GM13977 (cell line): ENCODE results near the gene MLLT11.

ENCODE experiments used
- DNase-seq: peaks from one replicate; pipeline ENCODE4 v3.0.0; 2012; ENCODE audit warnings: low spot score
- in situ Hi-C: fragments of 300-500 bp; cut with MboI; formaldehyde crosslinking; loops from one replicate; pipeline ENCODE4 v1.12.0; 2022; ENCODE audit warnings: low sequenced_read_pairs, low pct_unique_long_range_greater_than_20kb, mixed read lengths, inconsistent platforms; ENCODE audit not compliant: unreplicated experiment
- TF ChIP-seq, protein P1 (sequence below): IDR thresholded peaks from 2 replicates; pipeline ENCODE4 v1.5.1; 2012; ENCODE audit warnings: mild to moderate bottlenecking, control low read depth; ENCODE audit not compliant: insufficient read depth; ENCODE audit errors: extremely low read depth, missing control alignments

MLLT11 gene

DNA sequence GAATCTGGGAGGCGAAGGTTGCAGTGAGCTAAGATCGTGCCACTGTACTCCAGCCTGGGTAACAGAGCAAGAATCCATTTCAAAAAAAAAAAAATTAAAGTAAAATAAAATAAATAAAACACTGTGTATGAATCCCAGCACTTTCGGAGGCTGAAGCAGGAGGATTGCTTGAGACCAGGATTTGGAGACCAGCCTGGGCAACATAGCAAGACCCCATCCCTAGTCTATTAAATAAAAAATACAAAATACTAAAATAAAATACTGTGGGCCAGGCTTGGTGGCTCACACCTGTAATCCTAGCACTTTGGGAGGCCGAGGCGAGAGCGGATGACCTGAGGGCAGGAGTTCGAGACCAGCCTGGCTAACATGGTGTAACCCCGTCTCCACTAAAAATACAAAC, 28.0 kb upstream of the MLLT11 start:
- TF ChIP-seq, protein P1, sequence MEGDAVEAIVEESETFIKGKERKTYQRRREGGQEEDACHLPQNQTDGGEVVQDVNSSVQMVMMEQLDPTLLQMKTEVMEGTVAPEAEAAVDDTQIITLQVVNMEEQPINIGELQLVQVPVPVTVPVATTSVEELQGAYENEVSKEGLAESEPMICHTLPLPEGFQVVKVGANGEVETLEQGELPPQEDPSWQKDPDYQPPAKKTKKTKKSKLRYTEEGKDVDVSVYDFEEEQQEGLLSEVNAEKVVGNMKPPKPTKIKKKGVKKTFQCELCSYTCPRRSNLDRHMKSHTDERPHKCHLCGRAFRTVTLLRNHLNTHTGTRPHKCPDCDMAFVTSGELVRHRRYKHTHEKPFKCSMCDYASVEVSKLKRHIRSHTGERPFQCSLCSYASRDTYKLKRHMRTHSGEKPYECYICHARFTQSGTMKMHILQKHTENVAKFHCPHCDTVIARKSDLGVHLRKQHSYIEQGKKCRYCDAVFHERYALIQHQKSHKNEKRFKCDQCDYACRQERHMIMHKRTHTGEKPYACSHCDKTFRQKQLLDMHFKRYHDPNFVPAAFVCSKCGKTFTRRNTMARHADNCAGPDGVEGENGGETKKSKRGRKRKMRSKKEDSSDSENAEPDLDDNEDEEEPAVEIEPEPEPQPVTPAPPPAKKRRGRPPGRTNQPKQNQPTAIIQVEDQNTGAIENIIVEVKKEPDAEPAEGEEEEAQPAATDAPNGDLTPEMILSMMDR: no peak
- in situ Hi-C loops: no loop called here
- no peak for DNase-seq

DNA sequence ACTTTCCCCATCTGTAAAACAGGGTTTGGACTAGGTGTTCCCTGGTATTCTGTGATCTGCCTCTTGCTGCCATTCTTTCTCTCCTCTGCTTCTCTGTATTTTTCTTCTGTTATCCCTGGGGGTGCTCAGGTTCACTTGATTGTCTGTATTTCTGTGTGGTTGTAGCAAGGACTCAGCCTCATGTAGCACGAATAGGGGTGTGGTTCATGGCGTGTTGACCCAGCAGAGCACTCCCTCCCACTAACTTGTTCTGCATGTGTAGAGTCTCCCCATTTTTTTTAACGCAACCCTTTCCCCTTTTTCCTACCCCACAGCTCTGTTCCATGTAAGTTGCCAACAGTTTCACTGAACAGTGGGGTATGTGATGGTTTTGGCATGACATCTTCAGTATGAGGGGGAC, 25.0 kb upstream of the MLLT11 start:
- TF ChIP-seq, protein P1: no peak
- in situ Hi-C loops: no loop called here

DNA sequence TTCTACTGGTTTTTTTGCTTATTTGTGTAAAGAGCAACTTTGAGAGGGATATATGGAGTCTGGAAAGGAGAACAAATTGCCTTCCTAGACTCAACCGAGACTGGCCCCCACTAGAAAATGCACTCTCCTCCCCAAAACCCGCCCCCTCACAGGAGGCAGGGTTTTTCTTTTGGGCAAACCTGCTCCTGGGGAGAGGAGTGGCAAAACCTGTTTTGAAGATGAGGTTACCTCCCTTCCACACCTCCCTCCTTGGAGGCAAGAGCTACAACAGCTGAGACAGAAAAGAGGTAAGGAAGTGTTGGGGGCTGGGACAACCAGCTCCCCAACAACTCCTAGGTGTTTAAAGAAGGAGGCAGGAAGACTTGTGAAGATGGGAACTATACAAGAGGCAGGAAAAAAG, 23.8 kb upstream of the MLLT11 start, which contains the start of gene BNIPL:
Gene BNIPL (plus strand): TSS at position 231 of the 400 bp plus-strand sequence. CDS start 140 bp downstream, at position 371.
- DNase-seq: no peak
- in situ Hi-C loops: no loop called here
- TF ChIP-seq, protein P1: no peak

More for the DNA sequence above, 25.0 kb upstream of the MLLT11 start:
- no peak for DNase-seq

DNA sequence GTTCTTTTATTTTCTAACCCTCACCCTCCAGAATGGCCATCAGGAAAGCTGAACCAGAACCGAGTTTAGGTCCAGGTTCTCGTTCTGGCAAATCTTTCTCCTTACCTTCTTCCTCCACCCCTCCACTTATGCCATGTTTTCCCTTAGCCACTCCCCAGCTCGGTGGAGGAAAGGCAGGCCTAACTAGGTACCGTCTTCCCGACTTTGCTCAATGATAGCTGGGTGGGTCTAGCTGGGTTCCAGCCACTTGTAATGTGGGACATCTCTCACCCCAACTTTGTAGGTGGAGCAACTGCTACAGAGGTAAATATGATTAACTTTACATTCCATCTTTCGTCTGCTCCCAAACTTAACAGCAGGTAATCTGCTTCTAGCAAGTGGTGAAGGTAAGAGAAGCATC, 23.2 kb upstream of the MLLT11 start:
- DNase-seq: no peak
- in situ Hi-C loops: no loop called here
- TF ChIP-seq, protein P1: no peak

DNA sequence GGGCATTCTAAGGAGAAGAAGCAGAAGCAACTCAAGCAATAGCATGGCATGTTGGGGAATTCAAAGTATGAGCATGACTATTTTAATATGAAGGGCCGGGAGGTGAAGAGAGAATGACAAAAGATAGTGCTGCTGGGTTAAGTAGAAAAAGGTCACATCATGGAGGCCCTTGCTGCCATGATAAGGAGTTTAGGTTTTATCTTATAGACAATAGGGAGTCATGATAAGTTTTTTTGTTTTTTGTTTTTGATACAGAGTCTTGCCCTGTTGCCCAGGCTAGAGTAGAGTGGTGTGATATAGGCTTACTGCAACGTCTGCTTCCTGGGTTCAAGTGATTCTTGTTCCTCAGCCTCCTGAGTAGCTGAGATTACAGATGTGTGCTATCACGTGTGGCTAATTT, 20.7 kb upstream of the MLLT11 start:
- no peak for DNase-seq
- TF ChIP-seq, protein P1: no peak
- in situ Hi-C loops: no loop called here

DNA sequence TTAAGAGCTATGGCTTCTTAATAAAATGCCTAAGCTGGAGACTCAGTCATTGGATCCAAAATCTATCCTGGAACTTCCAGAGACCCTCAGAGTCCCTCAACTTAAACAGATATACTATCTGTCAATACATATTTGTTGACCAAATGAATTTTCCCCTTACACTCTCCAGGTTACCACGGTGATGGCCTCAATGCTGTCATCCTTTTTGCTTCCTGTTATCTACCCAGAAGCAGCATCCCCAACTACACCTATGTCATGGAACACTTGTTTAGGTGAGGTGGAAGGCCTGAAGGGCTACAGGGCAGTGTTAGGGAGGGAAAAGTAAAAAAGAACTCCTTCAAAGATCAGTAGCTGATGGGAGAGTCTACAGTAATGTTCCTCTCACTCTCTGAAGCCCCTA, 17.0 kb upstream of the MLLT11 start:
- TF ChIP-seq, protein P1: no peak
- in situ Hi-C loops: no loop called here
- DNase-seq: no peak

DNA sequence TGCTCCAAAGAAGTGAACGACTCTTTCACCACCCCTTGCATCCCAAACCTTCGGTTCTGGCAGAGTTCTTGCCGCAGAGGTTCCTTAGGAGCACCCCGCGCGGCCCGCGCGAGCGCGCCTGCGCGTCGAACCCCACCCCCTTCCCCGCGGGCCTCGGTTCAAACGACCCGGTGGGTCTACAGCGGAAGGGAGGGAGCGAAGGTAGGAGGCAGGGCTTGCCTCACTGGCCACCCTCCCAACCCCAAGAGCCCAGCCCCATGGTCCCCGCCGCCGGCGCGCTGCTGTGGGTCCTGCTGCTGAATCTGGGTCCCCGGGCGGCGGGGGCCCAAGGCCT, 12.6 kb upstream of the MLLT11 start, which contains the start of gene C1orf56:
Gene C1orf56 (plus strand): TSS at position 161 of the 334 bp plus-strand sequence. CDS start 97 bp downstream, at position 258.
- in situ Hi-C loops: no loop called here
- peak; percentile 86 for DNase-seq
- TF ChIP-seq, protein P1: no peak
